KOPT-K1 (cell line): ENCODE measurements around the gene NDUFAF3.

Experiments used
- H3K27ac ChIP-seq: fragments of 200-600 bp; sonication (generic); 2 replicates; pipeline ENCODE4 v1.5.1; 2016; ENCODE audit warnings: antibody characterized with exemption, mild to moderate bottlenecking, low read depth, low read length; ENCODE audit not compliant: poor library complexity, severe bottlenecking
- H3K36me3 ChIP-seq: fragments of 200-600 bp; sonication (generic); 2 replicates; pipeline ENCODE4 v1.5.1; 2017; ENCODE audit warnings: antibody characterized with exemption, mild to moderate bottlenecking, low read length, moderate library complexity; ENCODE audit not compliant: insufficient read depth
- H3K9me3 ChIP-seq: fragments of 200-600 bp; sonication (generic); 2 replicates; pipeline ENCODE4 v1.5.1; 2017; ENCODE audit warnings: antibody characterized with exemption, low read length, mild to moderate bottlenecking; ENCODE audit not compliant: insufficient read depth, poor library complexity, severe bottlenecking

Gene NDUFAF3

DNA sequence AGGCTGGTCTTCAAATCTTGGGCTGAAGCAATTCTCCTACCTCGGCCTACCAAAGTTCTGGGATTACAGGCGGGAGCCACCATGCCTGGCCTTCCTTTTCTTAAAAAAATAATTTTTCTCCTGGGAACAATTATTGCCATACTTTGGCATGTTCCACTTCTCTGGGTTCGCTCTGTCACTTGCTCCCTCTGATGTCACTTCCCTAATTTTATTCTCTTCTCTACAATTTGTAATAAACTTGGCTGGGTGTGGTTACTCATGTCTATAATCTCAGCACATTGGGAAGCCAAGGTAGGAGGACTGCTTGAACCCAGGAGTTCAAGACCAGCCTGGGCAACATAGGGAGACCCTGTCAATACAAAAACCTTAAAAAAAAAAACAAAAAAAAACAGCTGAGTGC, 13.4 kb downstream of the NDUFAF3 start:
- H3K27ac ChIP-seq = no peak overlapping the region
- no peaks in the 10 kb centered on the region for H3K9me3 ChIP-seq
- H3K36me3 ChIP-seq = peaks cover 87% of the 10 kb centered on the region

GRCh38 chr3:49053543-49053942, 31.6 kb downstream of the NDUFAF3 start:
- peaks cover 91% of the 10 kb centered on the region for H3K36me3 ChIP-seq
- no peak overlapping the region for H3K27ac ChIP-seq

DNA sequence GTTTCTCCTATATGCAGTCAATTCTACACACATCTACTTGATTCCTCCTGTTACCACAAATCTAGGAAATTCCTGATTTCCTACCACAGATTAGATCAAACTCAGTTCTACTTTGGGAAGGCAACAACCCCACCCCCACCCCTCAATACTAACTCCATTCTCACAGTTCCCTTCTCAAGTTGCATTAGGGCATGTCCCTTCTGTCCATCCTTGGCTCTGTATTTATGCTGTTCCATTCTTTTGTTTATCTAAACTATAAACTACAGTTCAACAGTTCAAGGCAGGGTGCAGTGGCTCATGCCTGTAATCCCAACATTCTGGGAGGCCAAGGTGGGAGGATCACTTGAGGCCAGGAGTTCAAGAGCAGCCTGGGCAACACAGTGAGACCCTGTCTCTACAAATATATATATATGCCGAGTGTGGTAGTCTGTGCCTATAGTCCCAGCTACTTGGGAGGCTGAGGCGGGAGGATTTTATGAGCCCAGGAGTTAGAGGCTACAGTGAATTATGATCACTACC, 32.5 kb downstream of the NDUFAF3 start:
- Histone ChIP-seq H3K27ac (no peak overlapping the region), H3K36me3 (peaks cover 92% of the 10 kb centered on the region), H3K9me3 (no peaks in the 10 kb centered on the region)

More at GRCh38 chr3:49053543-49053942, 31.6 kb downstream of the NDUFAF3 start:
- no peaks in the 10 kb centered on the region for H3K9me3 ChIP-seq

DNA sequence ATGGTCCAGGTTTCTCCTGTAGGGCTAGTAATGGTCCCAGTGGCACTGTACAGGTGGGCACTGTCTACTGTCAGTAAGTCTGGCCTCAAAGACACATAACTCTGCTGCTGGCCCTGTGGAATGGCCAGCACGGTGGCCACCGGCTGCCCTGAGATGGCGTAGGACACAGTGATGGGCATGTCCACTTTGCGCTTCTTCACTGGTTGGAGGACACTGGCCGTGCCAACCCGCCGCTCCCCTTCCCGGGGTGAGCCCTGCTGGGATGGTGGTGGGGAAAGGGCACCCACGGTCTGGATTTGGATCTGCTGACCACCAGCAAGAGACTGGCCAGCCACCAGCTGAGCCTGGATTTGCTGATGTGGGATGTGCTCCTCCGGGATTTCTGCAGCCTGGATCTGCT, 35.3 kb downstream of the NDUFAF3 start:
- Histone ChIP-seq H3K9me3 (no peaks in the 10 kb centered on the region), H3K36me3 (peaks cover 97% of the 10 kb centered on the region), H3K27ac (no peak overlapping the region)

DNA sequence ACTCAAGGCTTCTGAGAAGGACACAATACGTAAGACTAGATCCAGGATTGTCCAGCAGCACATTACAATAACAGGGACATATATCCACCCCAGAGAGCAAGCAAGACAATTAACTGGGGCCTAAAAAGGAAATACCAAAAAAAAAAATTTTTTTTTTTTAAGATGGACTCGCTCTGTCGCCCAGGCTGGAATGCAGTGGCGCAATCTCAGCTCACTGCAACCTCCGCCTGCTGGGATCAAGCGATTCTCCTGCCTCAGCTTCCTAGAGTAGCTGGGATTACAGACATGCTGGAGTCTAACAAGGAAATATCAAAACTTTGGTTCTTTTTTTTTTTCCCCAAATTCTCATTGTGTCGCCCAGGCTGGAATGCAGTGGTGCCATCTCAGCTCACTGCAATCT, 36.1 kb downstream of the NDUFAF3 start:
- Histone ChIP-seq H3K27ac (no peak overlapping the region), H3K9me3 (no peaks in the 10 kb centered on the region), H3K36me3 (peaks cover 97% of the 10 kb centered on the region)
